ENCODE data around the gene SPTBN1.

DNA sequence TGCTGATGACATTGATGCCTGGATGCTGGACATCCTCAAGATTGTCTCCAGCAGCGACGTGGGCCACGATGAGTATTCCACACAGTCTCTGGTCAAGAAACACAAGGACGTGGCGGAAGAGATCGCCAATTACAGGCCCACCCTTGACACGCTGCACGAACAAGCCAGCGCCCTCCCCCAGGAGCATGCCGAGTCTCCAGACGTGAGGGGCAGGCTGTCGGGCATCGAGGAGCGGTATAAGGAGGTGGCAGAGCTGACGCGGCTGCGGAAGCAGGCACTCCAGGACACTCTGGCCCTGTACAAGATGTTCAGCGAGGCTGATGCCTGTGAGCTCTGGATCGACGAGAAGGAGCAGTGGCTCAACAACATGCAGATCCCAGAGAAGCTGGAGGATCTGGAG is 173.3 kb downstream of the SPTBN1 start:
- no peak for TF ChIP-seq RAD21 (IDR thresholded peaks at IDR 0.05; ENCODE audit: low read length)
- TF ChIP-seq NFE2L2 (IDR thresholded peaks at IDR 0.05; ENCODE audit: low read depth, low read length): no peak
- TF ChIP-seq, protein P1, sequence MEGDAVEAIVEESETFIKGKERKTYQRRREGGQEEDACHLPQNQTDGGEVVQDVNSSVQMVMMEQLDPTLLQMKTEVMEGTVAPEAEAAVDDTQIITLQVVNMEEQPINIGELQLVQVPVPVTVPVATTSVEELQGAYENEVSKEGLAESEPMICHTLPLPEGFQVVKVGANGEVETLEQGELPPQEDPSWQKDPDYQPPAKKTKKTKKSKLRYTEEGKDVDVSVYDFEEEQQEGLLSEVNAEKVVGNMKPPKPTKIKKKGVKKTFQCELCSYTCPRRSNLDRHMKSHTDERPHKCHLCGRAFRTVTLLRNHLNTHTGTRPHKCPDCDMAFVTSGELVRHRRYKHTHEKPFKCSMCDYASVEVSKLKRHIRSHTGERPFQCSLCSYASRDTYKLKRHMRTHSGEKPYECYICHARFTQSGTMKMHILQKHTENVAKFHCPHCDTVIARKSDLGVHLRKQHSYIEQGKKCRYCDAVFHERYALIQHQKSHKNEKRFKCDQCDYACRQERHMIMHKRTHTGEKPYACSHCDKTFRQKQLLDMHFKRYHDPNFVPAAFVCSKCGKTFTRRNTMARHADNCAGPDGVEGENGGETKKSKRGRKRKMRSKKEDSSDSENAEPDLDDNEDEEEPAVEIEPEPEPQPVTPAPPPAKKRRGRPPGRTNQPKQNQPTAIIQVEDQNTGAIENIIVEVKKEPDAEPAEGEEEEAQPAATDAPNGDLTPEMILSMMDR (conservative IDR thresholded peaks at IDR 0.05; ENCODE audit: low read depth, low read length): no peak
- TF ChIP-seq CHD1 (IDR thresholded peaks at IDR 0.05; ENCODE audit: low read depth, low read length): no peak
- no peak for TF ChIP-seq BHLHE40 (IDR thresholded peaks at IDR 0.05; ENCODE audit: low read depth, low read length)
- TF ChIP-seq POLR2A (IDR thresholded peaks at IDR 0.05; ENCODE audit: low read depth, low read length): no peak

Measured in IMR-90 (cell line).